GM18511 (cell line): ENCODE results near the gene MTFR1L.

Experiments
- ATAC-seq: cut with Tn5 transposase; IDR thresholded peaks from one replicate; pipeline ENCODE4 v1.9.1; 2021; ENCODE audit warnings: mild to moderate bottlenecking, moderate library complexity; ENCODE audit not compliant: unreplicated experiment

Gene MTFR1L

GRCh38 chr1:25790472-25790871 is 29.3 kb upstream of the MTFR1L start:
- no peak for ATAC-seq

- ATAC-seq = no peak
These were observed 27.6 kb upstream of the MTFR1L start for GRCh38 chr1:25792115-25792514.

- ATAC-seq = no peak
These were observed 26.1 kb upstream of the MTFR1L start for GRCh38 chr1:25793585-25794170.

GRCh38 chr1:25794325-25794724 is 25.4 kb upstream of the MTFR1L start:
- no peak for ATAC-seq

- ATAC-seq = no peak
These were observed 24.5 kb upstream of the MTFR1L start for GRCh38 chr1:25795211-25795610.

- no peak for ATAC-seq
These were observed 23.6 kb upstream of the MTFR1L start for GRCh38 chr1:25795946-25796810.

GRCh38 chr1:25796811-25797458 is 22.8 kb upstream of the MTFR1L start:
- no peak for ATAC-seq

GRCh38 chr1:25797939-25798338 is 21.8 kb upstream of the MTFR1L start:
- no peak for ATAC-seq

GRCh38 chr1:25798666-25799351 is 20.9 kb upstream of the MTFR1L start:
- no peak for ATAC-seq

- no peak for ATAC-seq
These were observed 20.3 kb upstream of the MTFR1L start for GRCh38 chr1:25799352-25799934.

GRCh38 chr1:25799935-25800702 is 19.6 kb upstream of the MTFR1L start, which contains the start of gene SELENON:
Gene SELENON, plus strand, starts transcription at chr1:25800193. Its CDS starts 38 bp downstream, at chr1:25800231.
- ATAC-seq = no peak

GRCh38 chr1:25800703-25801377 is 18.9 kb upstream of the MTFR1L start:
- no peak for ATAC-seq

- ATAC-seq = no peak
These were observed 16.8 kb upstream of the MTFR1L start for GRCh38 chr1:25802915-25803314.

GRCh38 chr1:25803368-25803767 is 16.4 kb upstream of the MTFR1L start:
- no peak for ATAC-seq

- ATAC-seq = no peak
These were observed 15.3 kb upstream of the MTFR1L start for GRCh38 chr1:25804244-25804963.

GRCh38 chr1:25804964-25805862 is 14.5 kb upstream of the MTFR1L start:
- no peak for ATAC-seq

GRCh38 chr1:25805863-25806225 is 13.9 kb upstream of the MTFR1L start:
- ATAC-seq = no peak

GRCh38 chr1:25806418-25806817 is 13.3 kb upstream of the MTFR1L start:
- ATAC-seq = no peak
